Erythroblast (primary cell): ENCODE measurements around the gene PRKG1.

Experiments used
- GATA1 ChIP-seq: IDR thresholded peaks from 2 replicates; pipeline ENCODE4 v1.6.1; 2011; ENCODE audit warnings: low read depth, mild to moderate bottlenecking, control low read depth, low read length, moderate library complexity
- POLR2A ChIP-seq: IDR thresholded peaks from 2 replicates; pipeline ENCODE4 v1.6.1; 2011; ENCODE audit warnings: mild to moderate bottlenecking, low read length

DNA sequence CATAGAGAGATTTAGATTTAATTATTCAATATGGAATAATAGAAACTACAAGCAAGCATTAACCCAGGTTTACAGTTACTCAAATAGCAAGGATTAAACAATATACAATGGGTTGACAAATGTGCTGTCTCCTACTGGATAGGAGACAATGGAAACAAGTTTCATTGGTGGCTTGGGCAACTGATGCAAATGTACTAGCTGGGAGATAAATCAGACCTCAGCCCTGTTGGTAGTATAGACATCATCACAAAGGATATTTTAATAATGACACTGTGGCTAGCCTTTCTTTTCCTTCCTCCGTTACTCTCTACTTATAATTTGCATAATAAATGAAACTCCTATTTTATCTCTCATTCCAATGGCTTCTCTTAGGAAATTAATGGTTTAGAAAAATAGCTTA is 1143.2 kb downstream of the PRKG1 start:
- TF ChIP-seq POLR2A (no peak), GATA1 (no peak)
